GM23248 (cell line): ENCODE results near the gene CEP112.

Experiments
- EZH2 ChIP-seq: fragments of 200-600 bp; sonication (generic); IDR thresholded peaks from 2 replicates; pipeline ENCODE4 v1.6.1; 2018; ENCODE audit warnings: antibody characterized with exemption, mild to moderate bottlenecking; ENCODE audit not compliant: insufficient read depth, poor library complexity, severe bottlenecking
- EZH2phosphoT487 ChIP-seq: fragments of 200-600 bp; sonication (generic); IDR thresholded peaks from 2 replicates; pipeline ENCODE4 v1.6.1; 2018; ENCODE audit warnings: antibody characterized with exemption, moderate library complexity, mild to moderate bottlenecking, low read depth; ENCODE audit not compliant: insufficient read depth

DNA sequence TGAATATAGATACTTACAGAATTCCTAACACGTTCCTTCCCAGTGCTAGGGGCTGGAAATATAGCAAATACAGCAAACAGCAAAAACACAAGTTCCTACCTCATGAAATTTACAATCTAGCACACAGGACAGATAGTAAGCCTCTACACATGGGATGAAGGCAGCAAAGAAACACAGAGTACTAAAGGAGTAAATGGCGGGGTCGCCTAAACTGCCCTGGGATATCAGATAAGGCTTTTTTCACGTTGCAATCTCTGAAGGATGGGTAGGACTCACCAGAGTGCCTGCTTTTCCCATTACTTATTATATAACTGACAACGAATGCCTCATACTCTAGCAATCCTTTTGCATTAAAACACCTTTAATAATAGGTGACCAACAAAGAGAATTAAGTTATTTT is 19.8 kb downstream of the CEP112 start:
- no peak for TF ChIP-seq EZH2phosphoT487
- TF ChIP-seq EZH2: no peak
